GM12892 (cell line): Measurements from ENCODE around the gene AGFG1.

ENCODE experiments used
- POLR2A ChIP-seq: IDR thresholded peaks from 2 replicates; pipeline ENCODE4 v1.6.1; 2011; ENCODE audit warnings: low read depth, low read length, control low read depth
- POLR2AphosphoS5 ChIP-seq: IDR thresholded peaks from 2 replicates; pipeline ENCODE4 v1.6.1; 2011; ENCODE audit warnings: low read depth, low read length, control low read depth
- TAF1 ChIP-seq: IDR thresholded peaks from 2 replicates; pipeline ENCODE4 v1.6.1; 2011; ENCODE audit warnings: low read depth, mild to moderate bottlenecking, control low read depth, low read length, borderline replicate concordance

GRCh38 chr2:227528803-227529202, 56.8 kb downstream of the AGFG1 start:
- TF ChIP-seq POLR2AphosphoS5 (no peak), POLR2A (no peak), TAF1 (no peak)
